ENCODE measurements around the gene LDHD. TPM values are rescaled to one million over a fixed set of nuclear protein-coding genes. Genes with fewer than 3 reads are reported as not detected.

Gene LDHD
- total and polyA plus RNA-seq, 9 donors, result 2.1 to 25.4 (median 20.7) TPM

GRCh38 chr16:75066861-75067447 lies 49.6 kb downstream of the LDHD start:
- Histone ChIP-seq H3K4me3 (no peak overlapping the region), H3K27me3 (no peaks in the 10 kb centered on the region), H3K36me3 (no peaks in the 10 kb centered on the region), H3K9me3 (no peaks in the 10 kb centered on the region), H3K27ac (no peak overlapping the region), H3K4me1 (ENCODE audit: insufficient read depth) (peaks cover 17% of the 10 kb centered on the region)
- DNase-seq, result no peak
- intact Hi-C loops (cut with DNase I), result no loop called here
- 89 to 95% (median 92%) methylated on average over 6 of the region's 6 CpGs for WGBS, 3 donors
- TF ChIP-seq CTCF (IDR thresholded peaks at IDR 0.05) (no peak), POLR2A (IDR thresholded peaks at IDR 0.05) (no peak), EP300 (IDR thresholded peaks at IDR 0.05) (no peak)

DNA sequence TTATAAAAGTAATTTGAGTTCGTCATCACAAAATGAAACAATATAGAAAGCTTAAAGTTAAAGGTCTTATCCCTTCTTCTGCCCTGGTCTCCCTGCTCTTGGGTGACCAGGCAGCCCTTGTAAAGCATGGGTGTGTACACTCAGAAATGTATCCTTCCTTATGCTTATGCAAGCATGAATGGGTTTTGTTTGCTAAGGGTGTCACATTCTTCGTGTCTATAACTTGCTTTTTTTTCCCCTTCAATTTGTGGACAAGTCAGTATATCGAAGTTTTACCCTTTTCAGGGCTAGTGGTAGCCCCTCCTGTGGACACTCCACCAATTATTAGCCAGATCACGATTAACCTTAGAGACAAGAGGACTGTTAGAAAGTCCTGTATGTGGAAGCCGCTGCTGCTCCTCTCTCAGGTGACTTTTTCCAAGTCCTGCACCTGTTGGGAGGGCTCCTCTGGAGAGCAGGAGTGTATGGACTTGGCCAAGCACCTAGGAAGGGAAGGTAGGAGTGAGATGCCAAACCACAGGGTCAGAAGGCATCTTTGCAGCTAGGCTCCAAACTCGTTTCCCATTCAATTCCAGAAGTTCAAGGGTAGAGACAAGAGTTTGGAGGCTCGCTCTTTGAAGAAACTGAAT lies 50.9 kb downstream of the LDHD start:
- Histone ChIP-seq H3K9me3 (no peaks in the 10 kb centered on the region), H3K4me3 (no peak overlapping the region), H3K27me3 (no peaks in the 10 kb centered on the region), H3K27ac (no peak overlapping the region), H3K4me1 (ENCODE audit: insufficient read depth) (peaks cover 21% of the 10 kb centered on the region), H3K36me3 (no peaks in the 10 kb centered on the region)
- intact Hi-C loops (cut with DNase I), result no loop called here
- whole genome bisulfite sequencing, 3 donors, result 87 to 90% (median 87%) methylated on average over 7 of the region's 7 CpGs
- DNase-seq, result no peak
- TF ChIP-seq CTCF (IDR thresholded peaks at IDR 0.05), result no peak
- no peak for TF ChIP-seq POLR2A (IDR thresholded peaks at IDR 0.05)
- no peak for TF ChIP-seq EP300 (IDR thresholded peaks at IDR 0.05)

GRCh38 chr16:75065149-75065505 lies 51.5 kb downstream of the LDHD start:
- Histone ChIP-seq H3K9me3 (no peaks in the 10 kb centered on the region), H3K27me3 (no peaks in the 10 kb centered on the region), H3K4me1 (ENCODE audit: insufficient read depth) (peaks cover 18% of the 10 kb centered on the region), H3K27ac (no peak overlapping the region), H3K4me3 (no peak overlapping the region), H3K36me3 (no peaks in the 10 kb centered on the region)
- intact Hi-C loops (cut with DNase I), result no loop called here
- DNase-seq, result no peak
- 40 to 57% (median 47%) methylated on average over 10 of the region's 10 CpGs for WGBS, 3 donors
- no peak for TF ChIP-seq POLR2A (IDR thresholded peaks at IDR 0.05)
- TF ChIP-seq EP300 (IDR thresholded peaks at IDR 0.05), result no peak
- TF ChIP-seq CTCF (IDR thresholded peaks at IDR 0.05), result no peak

DNA sequence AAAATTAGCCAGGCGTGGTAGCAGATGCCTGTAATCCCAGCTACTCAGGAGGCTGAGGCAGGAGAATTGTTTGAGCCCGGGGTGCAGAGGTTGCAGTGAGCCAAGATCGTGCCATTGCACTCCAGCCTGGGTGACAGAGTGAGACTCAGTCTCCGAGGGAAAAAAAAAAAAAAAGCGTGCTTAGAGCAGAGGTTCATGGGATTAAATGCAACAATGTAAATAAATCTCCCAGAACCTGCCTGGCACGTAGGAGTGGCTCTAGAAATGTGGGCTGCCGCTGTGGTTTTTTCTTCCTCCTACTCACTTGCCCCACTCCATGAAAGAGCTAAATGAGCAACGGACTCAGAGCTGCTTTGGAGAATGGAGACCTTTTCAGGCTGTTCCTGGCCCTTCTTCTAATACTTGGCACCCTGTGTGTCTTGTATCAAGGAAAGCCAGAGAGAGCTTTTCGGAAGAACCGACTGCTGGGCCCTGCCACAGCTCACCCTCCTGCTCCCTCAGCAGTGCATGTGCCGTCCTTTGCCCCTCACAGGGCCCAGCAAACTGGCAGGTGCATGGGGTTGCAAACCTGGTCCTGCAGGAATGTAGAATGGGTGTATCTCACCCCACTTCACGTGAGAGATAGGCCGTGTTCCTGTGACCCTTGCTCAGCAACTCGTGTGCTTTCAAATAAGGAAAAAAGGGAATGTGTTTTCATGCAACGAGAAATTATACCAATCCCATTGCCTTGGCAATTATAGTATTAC lies 52.0 kb downstream of the LDHD start:
- no peak for DNase-seq
- TF ChIP-seq POLR2A (IDR thresholded peaks at IDR 0.05) (no peak), EP300 (IDR thresholded peaks at IDR 0.05) (no peak), CTCF (IDR thresholded peaks at IDR 0.05) (no peak)
- 62 to 67% (median 64%) methylated on average over 15 of the region's 15 CpGs for WGBS, 3 donors
- Histone ChIP-seq H3K27ac (no peak overlapping the region), H3K4me3 (no peak overlapping the region), H3K4me1 (ENCODE audit: insufficient read depth) (peaks cover 18% of the 10 kb centered on the region), H3K27me3 (no peaks in the 10 kb centered on the region), H3K9me3 (no peaks in the 10 kb centered on the region), H3K36me3 (no peaks in the 10 kb centered on the region)
- intact Hi-C loops (cut with DNase I), result no loop called here
